HepG2 (cell line): ENCODE results near the gene CDH2. TPM values are rescaled to one million over a fixed set of nuclear protein-coding genes. Genes with fewer than 3 reads are reported as not detected.

Source experiments
- ATAC-seq: fragments of 200-7000 bp; cut with Tn5 transposase; 3 replicates; pipeline ENCODE4 v1.9.1; 2020; ENCODE audit warnings: mild to moderate bottlenecking, moderate library complexity
- BruUV-seq: library from RNA; stranded (reverse); fragments of 400-500 nt; replicated peaks from 2 replicates; lab custom pipeline; 2021; lab: Mats Ljungman, UMichigan
- CTCF ChIA-PET: fragments of 300-600 bp; formaldehyde crosslinking; extraction: SDS; loops from one replicate; lab custom pipeline; 2021; ENCODE audit warnings: low total read pairs, inconsistent platforms, low intra/inter-chr PET ratio; lab: Yijun Ruan, JAX
- POLR2A ChIA-PET: fragments of 350-600 bp; sonication (Branson Sonifier 250); formaldehyde crosslinking; loops from one replicate; lab custom pipeline; 2020; ENCODE audit warnings: antibody characterized with exemption, inconsistent platforms; lab: Yijun Ruan, JAX
- DNase-seq: peaks from one replicate; pipeline ENCODE4 v3.0.0-alpha.2; 2015; ENCODE audit warnings: low spot score
- FAIRE-seq: peaks from 3 replicates; lab custom pipeline; 2011; peaks lifted over from hg19 to GRCh38; lab: Jason Lieb, UNC
- H2AFZ ChIP-seq: one replicate; pipeline ENCODE4 v1.6.1; 2011; ENCODE audit warnings: low read length, inconsistent platforms
- H3K27ac ChIP-seq: fragments of 300-600 bp; 3 replicates; pipeline ENCODE4 v1.8.0; 2011; ENCODE audit warnings: mixed run types, mild to moderate bottlenecking, mixed read lengths, low read length, inconsistent platforms; ENCODE audit not compliant: insufficient read depth; ENCODE audit errors: extremely low read length
- H3K27me3 ChIP-seq, 2 experiments: fragments of 200-600 bp in 1 of 2; 2 replicates in 1 of 2; 3 replicates in 1 of 2; pipeline versions ENCODE4 v1.6.0 to v1.8.0; 2011; ENCODE audit warnings: low read length in 2 of 2, mild to moderate bottlenecking in 2 of 2, moderate library complexity in 2 of 2, inconsistent platforms in 1 of 2; ENCODE audit not compliant: insufficient read depth in 2 of 2, control insufficient read depth in 1 of 2
- H3K36me3 ChIP-seq, 2 experiments: fragments of 200-600 bp in 1 of 2; replicated peaks in 1 of 2; 2 replicates in 1 of 2; 3 replicates in 1 of 2; pipeline versions ENCODE4 v1.5.1 to v1.8.0; 2011; ENCODE audit warnings: low read length in 2 of 2, inconsistent platforms in 1 of 2; ENCODE audit not compliant: insufficient read depth in 2 of 2, control insufficient read depth in 1 of 2
- H3K4me1 ChIP-seq: 2 replicates; pipeline ENCODE4 v1.5.1; 2012; ENCODE audit warnings: low read length, inconsistent platforms; ENCODE audit not compliant: insufficient read depth
- H3K4me2 ChIP-seq: 2 replicates; pipeline ENCODE4 v1.6.0; 2011; ENCODE audit warnings: low read depth, low read length, inconsistent platforms
- H3K4me3 ChIP-seq, 3 experiments: fragments of 200-600 bp in 1 of 3; sonication (generic), shearing (Covaris generic) in 1 of 3; replicated peaks in 1 of 3; 2 replicates each; pipeline ENCODE4 v1.5.1; 2011 to 2016; ENCODE audit warnings: low read length in 3 of 3, inconsistent platforms in 2 of 3, low read depth in 2 of 3, mild to moderate bottlenecking in 2 of 3, control low read depth in 1 of 3, mixed read lengths in 1 of 3; ENCODE audit not compliant: insufficient read depth in 1 of 3
- H3K79me2 ChIP-seq: one replicate; pipeline ENCODE4 v1.6.1; 2011; ENCODE audit warnings: low read length, inconsistent platforms; ENCODE audit not compliant: insufficient read depth
- H3K9ac ChIP-seq: 2 replicates; pipeline ENCODE4 v1.6.0; 2011; ENCODE audit warnings: mild to moderate bottlenecking, low read depth, low read length, inconsistent platforms; ENCODE audit not compliant: insufficient read depth
- H3K9me3 ChIP-seq: 2 replicates; pipeline ENCODE4 v1.5.1; 2012; ENCODE audit warnings: mild to moderate bottlenecking, low read length
- H4K20me1 ChIP-seq: 2 replicates; pipeline ENCODE4 v1.6.0; 2011; ENCODE audit warnings: inconsistent platforms, mild to moderate bottlenecking, low read length, moderate library complexity; ENCODE audit not compliant: insufficient read depth
- CBX2 ChIP-seq, 2 experiments: fragments of 200-600 bp in 1 of 2; sonication (generic); formaldehyde crosslinking in 1 of 2; IDR thresholded peaks; 2 replicates each; pipeline versions ENCODE4 v1.7.0 to v1.8.1; 2018 to 2022; ENCODE audit warnings: low read depth in 2 of 2, low read length in 1 of 2, mild to moderate bottlenecking in 1 of 2, missing genetic modification reagents in 1 of 2
- FOXC1 ChIP-seq: sonication (generic); formaldehyde crosslinking; IDR thresholded peaks from 2 replicates; pipeline ENCODE4 v1.8.0; 2022; ENCODE audit warnings: mild to moderate bottlenecking, missing genetic modification reagents, borderline replicate concordance
- HDAC2 ChIP-seq: sonication (generic); formaldehyde crosslinking; IDR thresholded peaks from 2 replicates; pipeline ENCODE4 v1.4.0; 2020; ENCODE audit warnings: missing genetic modification reagents
- HNF4G ChIP-seq, 2 experiments: sonication (generic) in 1 of 2; formaldehyde crosslinking in 1 of 2; IDR thresholded peaks; 2 replicates each; pipeline versions ENCODE4 v1.4.0 to v1.6.1; 2011 to 2020; ENCODE audit warnings: borderline replicate concordance in 2 of 2, low read depth in 2 of 2, mild to moderate bottlenecking in 2 of 2, low read length in 1 of 2, missing genetic modification reagents in 1 of 2, moderate library complexity in 1 of 2
- NFE2L2 ChIP-seq: fragments of 150-350 bp; IDR thresholded peaks from 2 replicates; pipeline ENCODE4 v1.6.1; 2014; ENCODE audit warnings: low read length
- RNF2 ChIP-seq: fragments of 450-650 bp; conservative IDR thresholded peaks from 2 replicates; pipeline ENCODE4 v1.6.1; 2016; ENCODE audit warnings: low read depth
- SNRNP70 ChIP-seq: fragments of 200-400 bp; formaldehyde crosslinking; IDR thresholded peaks from 2 replicates; pipeline ENCODE4 v1.6.1; 2017; ENCODE audit warnings: mild to moderate bottlenecking, low read depth, low read length, moderate library complexity
- TCF7L2 ChIP-seq: IDR thresholded peaks from 2 replicates; pipeline ENCODE4 v1.6.1; 2011; ENCODE audit warnings: mild to moderate bottlenecking, low read depth, low read length, moderate library complexity
- ZFP90 ChIP-seq: sonication (generic); formaldehyde crosslinking; IDR thresholded peaks from 2 replicates; pipeline ENCODE4 v1.8.0; 2022; ENCODE audit warnings: missing genetic modification reagents, mild to moderate bottlenecking, inconsistent platforms, borderline replicate concordance
- ZNF33B ChIP-seq: sonication (generic); formaldehyde crosslinking; IDR thresholded peaks from 2 replicates; pipeline ENCODE4 v1.5.1; 2020; ENCODE audit warnings: mild to moderate bottlenecking, missing genetic modification reagents
- ZNF484 ChIP-seq: sonication (generic); formaldehyde crosslinking; IDR thresholded peaks from 2 replicates; pipeline ENCODE4 v1.5.1; 2020; ENCODE audit warnings: mild to moderate bottlenecking, low read depth, missing genetic modification reagents, borderline replicate concordance
- WGBS: methylation state at CpG from one replicate; pipeline ENCODE4 v1.1.6; 2017; ENCODE audit warnings: low lambda C conversion rate; 5-methylcytosine and 5-hydroxymethylcytosine counted together
- in situ Hi-C: cut with HindIII; loops from 2 replicates; pipeline ENCODE4 v1.10.0; 2017; ENCODE audit warnings: low pct_unique_long_range_greater_than_20kb; ENCODE audit not compliant: extremely low pct_ligation_motif_present
- intact Hi-C: fragments of 100-400 bp; cut with micrococcal nuclease; formaldehyde crosslinking; loops from one replicate; pipeline ENCODE4 v1.10.0; 2022; ENCODE audit not compliant: unreplicated experiment
- polyA plus RNA-seq, 8 experiments: library from polyadenylated mRNA; depleted of rRNA in 3 of 8; stranded (reverse) in 7 of 8; unstranded in 1 of 8; fragments of >200 nt; fragmentation: Illumina TruSeq in 4 of 8; extraction: Trizol in 4 of 8; gene quantifications; 2 replicates each; pipeline versions ENCODE4 v1.2.1 to v1.2.3, GENCODE V29; 2011 to 2016; ENCODE audit warnings: low read depth in 4 of 8, missing spikeins in 1 of 8, mixed read lengths in 1 of 8; ENCODE audit not compliant: insufficient read depth in 1 of 8
- total RNA-seq, 5 experiments: library from RNA; depleted of rRNA; stranded (reverse); fragments of >200 nt; fragmentation: Illumina TruSeq; extraction: Trizol; gene quantifications; 2 replicates each; pipeline ENCODE4 v1.2.3, GENCODE V29; 2016; ENCODE audit warnings: low read depth in 1 of 5
- TF ChIP-seq, protein P1 (sequence below): sonication (generic); formaldehyde crosslinking; IDR thresholded peaks from 2 replicates; pipeline ENCODE4 v1.5.0; 2020; ENCODE audit warnings: missing genetic modification reagents
- TF ChIP-seq, protein P2 (sequence below): sonication (generic); formaldehyde crosslinking; IDR thresholded peaks from 2 replicates; pipeline ENCODE4 v1.9.0; 2021; ENCODE audit warnings: missing genetic modification reagents, mild to moderate bottlenecking, borderline replicate concordance
- TF ChIP-seq, protein P3 (sequence below): sonication (generic); formaldehyde crosslinking; IDR thresholded peaks from 2 replicates; pipeline ENCODE4 v1.5.0; 2020; ENCODE audit warnings: mild to moderate bottlenecking, missing genetic modification reagents
- TF ChIP-seq, protein P4 (sequence below): sonication (generic); formaldehyde crosslinking; IDR thresholded peaks from 2 replicates; pipeline ENCODE4 v1.5.0; 2020; ENCODE audit warnings: missing genetic modification reagents

CDH2 gene
- total and polyA plus RNA-seq, 2 of the 13 experiments (the other 11 are each of a cell fraction or from before 2014, with no cell fraction given), result 18.6 to 36.1 TPM

DNA sequence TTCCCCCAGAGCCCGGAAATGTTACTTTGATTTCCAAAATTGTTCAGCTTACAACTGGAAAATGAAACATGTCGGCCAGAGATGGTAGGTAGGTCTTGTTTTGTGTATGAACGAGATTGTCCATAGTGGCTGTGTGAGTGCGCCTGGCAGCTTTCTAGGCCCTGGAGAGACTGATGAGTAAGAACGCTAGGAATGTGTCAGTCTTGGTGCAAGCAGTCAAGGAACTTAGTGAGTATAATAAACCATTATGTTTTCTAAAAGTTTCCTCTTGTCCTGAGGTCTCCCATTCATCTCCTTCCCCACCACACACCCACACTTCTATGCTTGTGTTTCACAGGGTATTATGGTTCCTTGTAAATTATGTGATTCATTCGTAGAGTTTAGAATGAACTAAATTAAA is 234.2 kb downstream of the CDH2 start (continued):
- no peak for TF ChIP-seq ZNF33B (CRISPR knock-in tag)
- no peak for TF ChIP-seq ZNF484 (CRISPR knock-in tag)
- no peak for TF ChIP-seq SNRNP70
- no peak for TF ChIP-seq RNF2
- TF ChIP-seq TCF7L2, result no peak
- TF ChIP-seq NFE2L2, result no peak
- TF ChIP-seq CBX2 (IDR thresholded peaks at IDR 0.05; ENCODE audit: low read depth, low read length), result no peak
- no peak for TF ChIP-seq CBX2 (CRISPR knock-in tag; IDR thresholded peaks at IDR 0.05; ENCODE audit: low read depth)
- TF ChIP-seq ZFP90, result no peak
- no peak for TF ChIP-seq FOXC1 (CRISPR knock-in tag)
- TF ChIP-seq HNF4G (IDR thresholded peaks at IDR 0.05; ENCODE audit: borderline replicate concordance, low read depth, low read length), result no peak
- no peak for TF ChIP-seq HNF4G (CRISPR knock-in tag; IDR thresholded peaks at IDR 0.05; ENCODE audit: borderline replicate concordance, low read depth)
- no peak for TF ChIP-seq HDAC2 (CRISPR knock-in tag)

DNA sequence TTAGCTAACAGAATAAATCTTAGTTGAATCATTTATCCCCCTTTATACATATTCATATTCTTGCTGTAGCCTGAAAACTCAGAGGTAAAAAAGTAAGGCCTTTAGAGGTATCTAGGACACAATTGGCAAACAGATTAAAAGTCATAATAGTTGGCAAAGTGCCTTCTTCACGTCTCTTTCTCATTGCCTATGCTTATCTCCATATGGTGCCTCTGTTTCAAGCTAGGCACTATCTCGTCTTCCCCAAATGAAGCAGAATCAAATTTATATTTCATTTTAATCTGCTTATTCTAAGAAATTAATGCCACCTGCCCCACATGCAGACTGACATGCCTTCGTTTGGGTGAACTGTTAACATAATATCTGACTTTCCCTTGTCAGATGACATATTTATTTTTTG is 245.4 kb downstream of the CDH2 start:
- Histone ChIP-seq H3K4me1 (no peaks in the 10 kb centered on the region), H3K9ac (no peak overlapping the region), H3K27ac (no peak overlapping the region), H2AFZ (no peak overlapping the region), H4K20me1 (no peaks in the 10 kb centered on the region), H3K79me2 (no peaks in the 10 kb centered on the region), H3K27me3 (no peaks in the 10 kb centered on the region; a peak in 1 of 5 replicates)
- ATAC-seq (no peak), DNase-seq (no peak), FAIRE-seq (no peak)
- BruUV-seq, result no TSS peak
- 1% methylated on average over 3 of the region's 3 CpGs for WGBS
- POLR2A ChIA-PET, result no interaction called here
- in situ Hi-C loops, result no loop called here
- TF ChIP-seq, protein P1, sequence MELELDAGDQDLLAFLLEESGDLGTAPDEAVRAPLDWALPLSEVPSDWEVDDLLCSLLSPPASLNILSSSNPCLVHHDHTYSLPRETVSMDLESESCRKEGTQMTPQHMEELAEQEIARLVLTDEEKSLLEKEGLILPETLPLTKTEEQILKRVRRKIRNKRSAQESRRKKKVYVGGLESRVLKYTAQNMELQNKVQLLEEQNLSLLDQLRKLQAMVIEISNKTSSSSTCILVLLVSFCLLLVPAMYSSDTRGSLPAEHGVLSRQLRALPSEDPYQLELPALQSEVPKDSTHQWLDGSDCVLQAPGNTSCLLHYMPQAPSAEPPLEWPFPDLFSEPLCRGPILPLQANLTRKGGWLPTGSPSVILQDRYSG, result no peak
- TF ChIP-seq, protein P2, sequence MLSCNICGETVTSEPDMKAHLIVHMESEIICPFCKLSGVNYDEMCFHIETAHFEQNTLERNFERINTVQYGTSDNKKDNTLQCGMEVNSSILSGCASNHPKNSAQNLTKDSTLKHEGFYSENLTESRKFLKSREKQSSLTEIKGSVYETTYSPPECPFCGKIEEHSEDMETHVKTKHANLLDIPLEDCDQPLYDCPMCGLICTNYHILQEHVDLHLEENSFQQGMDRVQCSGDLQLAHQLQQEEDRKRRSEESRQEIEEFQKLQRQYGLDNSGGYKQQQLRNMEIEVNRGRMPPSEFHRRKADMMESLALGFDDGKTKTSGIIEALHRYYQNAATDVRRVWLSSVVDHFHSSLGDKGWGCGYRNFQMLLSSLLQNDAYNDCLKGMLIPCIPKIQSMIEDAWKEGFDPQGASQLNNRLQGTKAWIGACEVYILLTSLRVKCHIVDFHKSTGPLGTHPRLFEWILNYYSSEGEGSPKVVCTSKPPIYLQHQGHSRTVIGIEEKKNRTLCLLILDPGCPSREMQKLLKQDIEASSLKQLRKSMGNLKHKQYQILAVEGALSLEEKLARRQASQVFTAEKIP (CRISPR knock-in tag), result no peak
- TF ChIP-seq, protein P3, sequence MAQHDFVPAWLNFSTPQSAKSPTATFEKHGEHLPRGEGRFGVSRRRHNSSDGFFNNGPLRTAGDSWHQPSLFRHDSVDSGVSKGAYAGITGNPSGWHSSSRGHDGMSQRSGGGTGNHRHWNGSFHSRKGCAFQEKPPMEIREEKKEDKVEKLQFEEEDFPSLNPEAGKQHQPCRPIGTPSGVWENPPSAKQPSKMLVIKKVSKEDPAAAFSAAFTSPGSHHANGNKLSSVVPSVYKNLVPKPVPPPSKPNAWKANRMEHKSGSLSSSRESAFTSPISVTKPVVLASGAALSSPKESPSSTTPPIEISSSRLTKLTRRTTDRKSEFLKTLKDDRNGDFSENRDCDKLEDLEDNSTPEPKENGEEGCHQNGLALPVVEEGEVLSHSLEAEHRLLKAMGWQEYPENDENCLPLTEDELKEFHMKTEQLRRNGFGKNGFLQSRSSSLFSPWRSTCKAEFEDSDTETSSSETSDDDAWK (CRISPR knock-in tag), result no peak
- TF ChIP-seq, protein P4, sequence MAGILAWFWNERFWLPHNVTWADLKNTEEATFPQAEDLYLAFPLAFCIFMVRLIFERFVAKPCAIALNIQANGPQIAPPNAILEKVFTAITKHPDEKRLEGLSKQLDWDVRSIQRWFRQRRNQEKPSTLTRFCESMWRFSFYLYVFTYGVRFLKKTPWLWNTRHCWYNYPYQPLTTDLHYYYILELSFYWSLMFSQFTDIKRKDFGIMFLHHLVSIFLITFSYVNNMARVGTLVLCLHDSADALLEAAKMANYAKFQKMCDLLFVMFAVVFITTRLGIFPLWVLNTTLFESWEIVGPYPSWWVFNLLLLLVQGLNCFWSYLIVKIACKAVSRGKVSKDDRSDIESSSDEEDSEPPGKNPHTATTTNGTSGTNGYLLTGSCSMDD (CRISPR knock-in tag), result no peak
- TF ChIP-seq, all 625 proteins: peak for 0
- intact Hi-C loops, result loop anchor here (5.0 kb wide), 1 partner anchor 1184 kb away; no protein-coding TSS in a partner anchor
- no peak overlapping the region for H3K4me3 ChIP-seq
- no peak overlapping the region for H3K4me2 ChIP-seq
- CTCF ChIA-PET, result no interaction called here
- H3K36me3 ChIP-seq, result no peaks in the 10 kb centered on the region
- no peaks in the 10 kb centered on the region for H3K9me3 ChIP-seq
